Measurements from ENCODE around the gene BLM. TPM values are rescaled to one million over a fixed set of nuclear protein-coding genes. Genes with fewer than 3 reads are reported as not detected.

BLM gene
- total and polyA plus RNA-seq, 9 donors = 0.15 to 1.9 (median 0.78) TPM; not detected in 1

DNA sequence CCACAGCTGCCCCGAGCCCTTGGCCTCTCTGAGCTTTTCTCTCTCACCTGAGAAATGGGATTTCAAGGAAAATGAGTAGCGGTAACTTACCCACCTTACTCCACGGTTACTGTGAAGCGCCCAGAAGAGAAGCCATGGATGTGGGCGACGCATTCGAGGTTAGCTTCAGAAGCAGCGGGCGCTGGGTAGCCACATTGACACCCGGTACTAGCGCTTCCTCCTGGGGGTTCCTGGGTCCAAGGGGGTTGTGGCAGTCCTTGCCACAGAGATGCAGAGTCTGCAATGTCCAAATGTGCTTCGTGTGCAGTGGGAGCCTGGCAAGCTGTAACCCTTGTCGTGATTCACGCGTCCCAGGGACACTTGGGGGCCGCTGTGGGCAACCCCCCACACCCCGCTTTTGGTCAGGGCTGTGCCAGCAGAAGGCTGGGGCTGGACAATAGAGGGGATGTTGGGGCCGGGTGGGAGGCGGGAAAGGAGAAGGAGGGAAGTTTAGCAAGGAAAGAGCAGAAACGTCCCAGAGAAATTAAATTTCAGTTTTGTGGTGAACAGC, 109.8 kb downstream of the BLM start:
- Histone ChIP-seq H3K4me1 (ENCODE audit: insufficient read depth) (no peaks in the 10 kb centered on the region), H3K36me3 (no peaks in the 10 kb centered on the region), H3K27me3 (no peaks in the 10 kb centered on the region), H3K27ac (no peak overlapping the region), H3K9me3 (no peaks in the 10 kb centered on the region), H3K4me3 (no peak overlapping the region)
- WGBS, 3 donors = 89 to 90% (median 90%) methylated on average over 18 to 20 of the region's 20 CpGs
- TF ChIP-seq POLR2A (IDR thresholded peaks at IDR 0.05) = no peak
- intact Hi-C loops (cut with DNase I) = no loop called here
- no peak for DNase-seq

DNA sequence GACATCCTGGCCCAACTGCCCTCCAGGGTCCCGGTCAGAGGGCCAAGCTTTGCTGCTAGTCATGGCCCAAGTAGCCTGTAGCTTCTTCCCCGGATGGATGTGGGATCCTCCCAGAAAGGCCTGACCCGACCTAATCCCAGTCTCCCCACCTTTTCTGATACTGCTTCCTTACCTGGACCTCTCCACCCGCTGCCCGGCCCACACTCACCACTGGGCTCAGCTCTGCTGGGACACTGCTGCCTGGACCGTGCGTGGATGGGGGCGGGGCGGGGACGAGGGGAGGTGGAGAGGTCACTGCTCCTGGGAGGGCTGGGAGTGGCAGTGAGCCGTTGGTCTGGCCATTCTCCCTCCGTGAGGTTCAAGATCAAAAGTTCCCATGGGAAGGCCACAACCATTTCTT, 111.0 kb downstream of the BLM start:
- WGBS, 3 donors = 80 to 83% (median 80%) methylated on average over 12 of the region's 12 CpGs
- TF ChIP-seq EP300 (IDR thresholded peaks at IDR 0.05) = no peak
- TF ChIP-seq CTCF (IDR thresholded peaks at IDR 0.05) = no peak
- TF ChIP-seq POLR2A (IDR thresholded peaks at IDR 0.05) = no peak
- Histone ChIP-seq H3K27me3 (no peaks in the 10 kb centered on the region), H3K4me1 (ENCODE audit: insufficient read depth) (no peaks in the 10 kb centered on the region), H3K27ac (no peak overlapping the region), H3K9me3 (no peaks in the 10 kb centered on the region), H3K4me3 (no peak overlapping the region), H3K36me3 (no peaks in the 10 kb centered on the region)
- intact Hi-C loops (cut with DNase I) = no loop called here
- no peak for DNase-seq

DNA sequence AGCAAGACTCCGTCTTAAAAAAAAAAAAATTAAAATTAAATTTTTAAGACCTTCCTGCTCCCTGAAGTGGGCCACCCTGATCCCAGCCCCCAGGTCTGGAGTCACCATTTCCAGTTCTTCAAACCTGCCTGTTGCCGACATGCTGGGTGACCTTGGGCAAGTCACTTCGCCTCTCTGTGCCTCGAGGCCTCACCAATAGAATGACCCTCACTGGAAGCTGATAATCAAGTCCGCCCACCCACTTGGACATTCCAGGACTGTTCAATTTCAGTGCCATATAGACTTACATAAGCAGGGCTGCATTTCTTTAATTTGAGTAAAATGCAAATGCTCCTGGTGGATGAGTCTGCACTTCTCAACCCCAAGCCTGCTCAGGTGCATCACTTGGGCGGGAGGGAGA, 112.0 kb downstream of the BLM start:
- H3K36me3 ChIP-seq = no peaks in the 10 kb centered on the region
- no peaks in the 10 kb centered on the region for H3K4me1 ChIP-seq (ENCODE audit: insufficient read depth)
- no peaks in the 10 kb centered on the region for H3K9me3 ChIP-seq
- H3K27ac ChIP-seq = no peak overlapping the region
- intact Hi-C loops (cut with DNase I) = no loop called here
- 73 to 81% (median 77%) methylated on average over 6 of the region's 6 CpGs for WGBS, 3 donors
- TF ChIP-seq POLR2A (IDR thresholded peaks at IDR 0.05) (no peak), CTCF (IDR thresholded peaks at IDR 0.05) (no peak), EP300 (IDR thresholded peaks at IDR 0.05) (no peak)
- no peak for DNase-seq
- H3K4me3 ChIP-seq = no peak overlapping the region
- H3K27me3 ChIP-seq = no peaks in the 10 kb centered on the region

DNA sequence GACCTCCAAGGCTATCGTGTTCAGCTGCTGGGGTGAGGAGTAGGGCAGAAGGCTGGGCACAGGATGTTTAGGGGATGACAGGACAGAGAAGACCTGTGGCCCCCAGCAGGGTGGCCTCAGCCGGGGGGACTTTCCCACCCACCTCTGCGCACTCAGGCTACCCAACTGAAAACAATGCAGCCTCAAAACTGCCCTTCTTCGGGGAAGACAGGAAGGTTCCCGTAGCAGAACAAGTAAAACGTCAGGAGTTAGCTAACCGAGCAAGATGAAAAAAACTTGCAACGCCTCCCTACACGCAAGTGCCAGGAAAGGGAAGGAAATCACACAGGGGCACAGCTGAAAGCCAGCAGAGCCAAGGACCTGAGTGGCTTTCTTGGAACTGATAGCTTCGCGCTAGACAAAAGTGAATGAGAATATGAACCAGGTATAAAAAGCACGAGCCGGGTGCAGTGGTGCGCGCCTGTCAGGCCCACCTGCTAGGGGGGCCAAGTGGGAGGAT, 112.8 kb downstream of the BLM start:
- DNase-seq = no peak
- no peak overlapping the region for H3K4me3 ChIP-seq
- intact Hi-C loops (cut with DNase I) = no loop called here
- no peaks in the 10 kb centered on the region for H3K4me1 ChIP-seq (ENCODE audit: insufficient read depth)
- no peaks in the 10 kb centered on the region for H3K9me3 ChIP-seq
- 55 to 69% (median 67%) methylated on average over 15 of the region's 15 CpGs for WGBS, 3 donors
- TF ChIP-seq POLR2A (IDR thresholded peaks at IDR 0.05) (no peak), CTCF (IDR thresholded peaks at IDR 0.05) (no peak), EP300 (IDR thresholded peaks at IDR 0.05) (no peak)
- no peaks in the 10 kb centered on the region for H3K27me3 ChIP-seq
- H3K27ac ChIP-seq = no peak overlapping the region
- no peaks in the 10 kb centered on the region for H3K36me3 ChIP-seq

GRCh38 chr15:90834626-90835025, 117.5 kb downstream of the BLM start:
- Histone ChIP-seq H3K4me1 (ENCODE audit: insufficient read depth) (no peaks in the 10 kb centered on the region), H3K36me3 (no peaks in the 10 kb centered on the region), H3K9me3 (no peaks in the 10 kb centered on the region), H3K27me3 (no peaks in the 10 kb centered on the region), H3K4me3 (no peak overlapping the region), H3K27ac (no peak overlapping the region)
- DNase-seq = no peak
- intact Hi-C loops (cut with DNase I) = loop anchor here in 1 of 4 donors (5.0 kb wide), 1 partner anchor 1827 kb away; no protein-coding TSS in a partner anchor
- 58 to 65% (median 62%) methylated on average over 5 of the region's 5 CpGs for WGBS, 3 donors
- TF ChIP-seq EP300 (IDR thresholded peaks at IDR 0.05) = no peak

Data from ovary (tissue), 9 donors.